ENCODE data around the gene LPAR4.
"Not testable (repeated sequence)": the region's sequence is repeated elsewhere in the genome, so short reads cannot be mapped to it uniquely, and the experiment has no call there.

LPAR4 gene

GRCh38 chrX:78747489-78747888, at the start of gene LPAR4:
LPAR4 (plus strand) TSS chrX:78747720; CDS start chrX:78754870, 7,150 bp downstream.
- no peak for DNase-seq

GRCh38 chrX:78706071-78706470, 41.4 kb upstream of the LPAR4 start:
- no peak for DNase-seq

GRCh38 chrX:78708262-78708661, 39.3 kb upstream of the LPAR4 start:
- DNase-seq = no peak

- DNase-seq = no peak
These were observed 38.7 kb upstream of the LPAR4 start for GRCh38 chrX:78708816-78709215.

- DNase-seq = no peak
These were observed 37.3 kb upstream of the LPAR4 start for GRCh38 chrX:78710171-78710570.

- DNase-seq = no peak
These were observed 35.2 kb upstream of the LPAR4 start for GRCh38 chrX:78712336-78712735.

- DNase-seq = no peak
These were observed 22.2 kb upstream of the LPAR4 start for GRCh38 chrX:78725287-78725686.

GRCh38 chrX:78746496-78746895, 1.0 kb upstream of the LPAR4 start:
- no peak for DNase-seq

- no peak for DNase-seq
These were observed 451 bp downstream of the LPAR4 start for GRCh38 chrX:78747971-78748370.

GRCh38 chrX:78748846-78749245, 1.3 kb downstream of the LPAR4 start:
- no peak for DNase-seq

- no peak for DNase-seq
These were observed 6.1 kb downstream of the LPAR4 start for GRCh38 chrX:78753571-78753970.

- no peak for DNase-seq
These were observed 7.4 kb downstream of the LPAR4 start for GRCh38 chrX:78754917-78755316.

GRCh38 chrX:78759081-78759480, 11.6 kb downstream of the LPAR4 start:
- DNase-seq = no peak

- no peak for DNase-seq
These were observed 21.7 kb downstream of the LPAR4 start for GRCh38 chrX:78769101-78769755.

GRCh38 chrX:78769946-78770345, 22.4 kb downstream of the LPAR4 start:
- no peak for DNase-seq

- no peak for DNase-seq
These were observed 49.4 kb downstream of the LPAR4 start for GRCh38 chrX:78796916-78797315.

- no peak for DNase-seq
These were observed 52.6 kb downstream of the LPAR4 start for GRCh38 chrX:78800114-78800513.

GRCh38 chrX:78800694-78801093, 53.2 kb downstream of the LPAR4 start:
- no peak for DNase-seq

GRCh38 chrX:78801522-78801921, 54.0 kb downstream of the LPAR4 start:
- DNase-seq = no peak

- not testable (repeated sequence) for DNase-seq
These were observed 55.0 kb downstream of the LPAR4 start for GRCh38 chrX:78802526-78802925.

All from nucleus accumbens (tissue), 56 donors.